Measurements from ENCODE around the gene NUP188.
"Not testable (repeated sequence)": the region's sequence is repeated elsewhere in the genome, so short reads cannot be mapped to it uniquely, and the experiment has no call there.

The NUP188 gene

GRCh38 chr9:128933731-128934130 is 13.8 kb upstream of the NUP188 start:
- no peak for TF ChIP-seq CTCF (IDR thresholded peaks at IDR 0.05; ENCODE audit: low read depth, low read length, missing control alignments)
- DNase-seq (ENCODE audit: low read depth) = no peak

GRCh38 chr9:128936171-128936865 is 11.2 kb upstream of the NUP188 start:
- H3K4me3 ChIP-seq (ENCODE audit: low read depth, low read length) = no peak overlapping the region
- no peak for TF ChIP-seq CTCF (IDR thresholded peaks at IDR 0.05; ENCODE audit: low read depth, low read length, missing control alignments)
- no peak for DNase-seq (ENCODE audit: low read depth)

More at GRCh38 chr9:128933731-128934130, 13.8 kb upstream of the NUP188 start:
- no peak overlapping the region for H3K4me3 ChIP-seq (ENCODE audit: low read depth, low read length)

- no peak for TF ChIP-seq CTCF (IDR thresholded peaks at IDR 0.05; ENCODE audit: low read depth, low read length, missing control alignments)
- no peak overlapping the region for H3K4me3 ChIP-seq (ENCODE audit: low read depth, low read length)
- no peak for DNase-seq (ENCODE audit: low read depth)
These were observed 10.0 kb upstream of the NUP188 start for GRCh38 chr9:128937310-128938165.

- no peak overlapping the region for H3K4me3 ChIP-seq (ENCODE audit: low read depth, low read length)
- no peak for TF ChIP-seq CTCF (IDR thresholded peaks at IDR 0.05; ENCODE audit: low read depth, low read length, missing control alignments)
- DNase-seq (ENCODE audit: low read depth) = no peak
These were observed 7.1 kb upstream of the NUP188 start for GRCh38 chr9:128940271-128940921.

- H3K4me3 ChIP-seq (ENCODE audit: low read depth, low read length) = no peak overlapping the region
- no peak for DNase-seq (ENCODE audit: low read depth)
- TF ChIP-seq CTCF (IDR thresholded peaks at IDR 0.05; ENCODE audit: low read depth, low read length, missing control alignments) = no peak
These were observed 6.3 kb upstream of the NUP188 start for GRCh38 chr9:128940946-128941755.

GRCh38 chr9:128943832-128944620 is 3.5 kb upstream of the NUP188 start:
- TF ChIP-seq CTCF (IDR thresholded peaks at IDR 0.05; ENCODE audit: low read depth, low read length, missing control alignments) = no peak
- no peak for DNase-seq (ENCODE audit: low read depth)
- no peak overlapping the region for H3K4me3 ChIP-seq (ENCODE audit: low read depth, low read length)

- not testable (repeated sequence) for H3K4me3 ChIP-seq (ENCODE audit: low read depth, low read length); DNase-seq (ENCODE audit: low read depth)
These were observed 2.5 kb upstream of the NUP188 start for GRCh38 chr9:128944966-128945365.
